ENCODE data around the gene SYF2. TPM values are rescaled to one million over a fixed set of nuclear protein-coding genes. Genes with fewer than 3 reads are reported as not detected.

SYF2 gene
- total and polyA plus RNA-seq, 2 of the 13 experiments (the other 11 are each of a cell fraction or from before 2014, with no cell fraction given), result 17.8 to 34.1 TPM

GRCh38 chr1:25186161-25187007 is 45.9 kb downstream of the SYF2 start:
- H3K79me2 ChIP-seq (ENCODE audit: insufficient read depth, low read length), result no peaks in the 10 kb centered on the region
- ChIA-PET POLR2A (interaction anchor here (3.7 kb wide), 1 partner anchor 18 kb away, joined by 16 read pairs; no protein-coding TSS in a partner anchor), CTCF (ENCODE audit: low intra/inter-chr PET ratio, low total read pairs) (no interaction called here)
- no peaks in the 10 kb centered on the region for H3K36me3 ChIP-seq (replicated peaks in 1 of 2; ENCODE audit: control insufficient read depth in 1 of 2, insufficient read depth in 2 of 2, low read length in 2 of 2)
- FAIRE-seq, result no peak
- in situ Hi-C loops (cut with HindIII; ENCODE audit: extremely low pct_ligation_motif_present, low pct_unique_long_range_greater_than_20kb), result no loop called here
- no peak for TF ChIP-seq AKAP8 (CRISPR knock-in tag; IDR thresholded peaks at IDR 0.05)
- no peak for TF ChIP-seq NFATC3 (CRISPR knock-in tag; IDR thresholded peaks at IDR 0.05)
- no peak for TF ChIP-seq MAZ (IDR thresholded peaks at IDR 0.05; ENCODE audit: borderline replicate concordance, low read depth, low read length)
- no peak for TF ChIP-seq MAZ (CRISPR knock-in tag; IDR thresholded peaks at IDR 0.05; ENCODE audit: low read depth)
- no peak for TF ChIP-seq TFE3 (CRISPR knock-in tag; IDR thresholded peaks at IDR 0.05)
- TF ChIP-seq PLSCR1 (CRISPR knock-in tag; IDR thresholded peaks at IDR 0.05; ENCODE audit: borderline replicate concordance), result no peak
- TF ChIP-seq JUNB (CRISPR knock-in tag; IDR thresholded peaks at IDR 0.05; ENCODE audit: borderline replicate concordance), result no peak
- TF ChIP-seq ZNF263 (CRISPR knock-in tag; IDR thresholded peaks at IDR 0.05), result no peak
- TF ChIP-seq DZIP1 (CRISPR knock-in tag; IDR thresholded peaks at IDR 0.05), result no peak
- no peak overlapping the region for H3K4me3 ChIP-seq (replicated peaks in 1 of 3; ENCODE audit: insufficient read depth in 1 of 3, low read depth in 2 of 3, low read length in 3 of 3)
- H3K4me1 ChIP-seq (ENCODE audit: insufficient read depth, low read length), result peaks cover 15% of the 10 kb centered on the region
- 76% methylated on average over 14 of the region's 14 CpGs for WGBS (ENCODE audit: low lambda C conversion rate)
- no peaks in the 10 kb centered on the region for H4K20me1 ChIP-seq (ENCODE audit: insufficient read depth, low read length)
- H3K9me3 ChIP-seq (ENCODE audit: low read length), result no peaks in the 10 kb centered on the region
- no peak overlapping the region for H3K4me2 ChIP-seq (ENCODE audit: low read depth, low read length)
- BruUV-seq (replicated peaks), result no TSS peak
- DNase-seq (ENCODE audit: low spot score), result no peak
- intact Hi-C loops (cut with micrococcal nuclease; ENCODE audit: unreplicated experiment), result no loop called here
- H3K9ac ChIP-seq (ENCODE audit: insufficient read depth, low read depth, low read length), result no peak overlapping the region
- no peak overlapping the region for H3K27ac ChIP-seq (ENCODE audit: extremely low read length, insufficient read depth, low read length)
- ATAC-seq, result no peak
- no peaks in the 10 kb centered on the region for H3K27me3 ChIP-seq (ENCODE audit: control insufficient read depth in 1 of 2, insufficient read depth in 2 of 2, low read length in 2 of 2)
- no peak overlapping the region for H2AFZ ChIP-seq (ENCODE audit: low read length)

All from HepG2 (cell line).